Prostate gland (tissue), 2 donors: ENCODE measurements around the gene ANKRD35. TPM values are rescaled to one million over a fixed set of nuclear protein-coding genes. Genes with fewer than 3 reads are reported as not detected.

ENCODE experiments used
- DNase-seq: peaks from one replicate; pipeline ENCODE4 v3.0.0-alpha.2; 2019; ENCODE audit warnings: low spot score
- H3K27ac ChIP-seq, 2 donors: fragments of 200-600 bp; sonication (generic); 2 replicates each; pipeline ENCODE4 v1.5.1; 2017 to 2019
- H3K27me3 ChIP-seq: fragments of 200-600 bp; sonication (generic); replicated peaks from 2 replicates; pipeline ENCODE4 v1.5.1; 2019; ENCODE audit not compliant: insufficient read depth
- H3K36me3 ChIP-seq, 2 donors: fragments of 200-600 bp; sonication (generic); 1 replicate in 1 of 2; 2 replicates in 1 of 2; pipeline versions ENCODE4 v1.5.1 to v1.8.1; 2017 to 2019
- H3K4me1 ChIP-seq: fragments of 200-600 bp; sonication (generic); replicated peaks from 2 replicates; pipeline ENCODE4 v1.5.1; 2019
- H3K4me3 ChIP-seq, 2 donors: fragments of 200-600 bp; sonication (generic); 2 replicates each; pipeline ENCODE4 v1.5.1; 2017 to 2019
- H3K9me3 ChIP-seq: fragments of 200-600 bp; sonication (generic); 2 replicates; pipeline ENCODE4 v1.5.1; 2017
- CTCF ChIP-seq, 4 experiments: fragments of 200-600 bp in 2 of 4; fragments of 450-650 bp in 2 of 4; sonication (generic) in 2 of 4; IDR thresholded peaks; 1 replicate in 3 of 4; 2 replicates in 1 of 4; pipeline ENCODE4 v1.5.1; 2016 to 2019; ENCODE audit warnings: antibody characterized with exemption in 4 of 4, mild to moderate bottlenecking in 2 of 4, moderate library complexity in 2 of 4
- POLR2A ChIP-seq: fragments of 450-650 bp; IDR thresholded peaks from one replicate; pipeline ENCODE4 v1.6.1; 2016; ENCODE audit warnings: antibody characterized with exemption, mild to moderate bottlenecking
- POLR2AphosphoS5 ChIP-seq: sonication (generic); formaldehyde crosslinking; IDR thresholded peaks from one replicate; pipeline ENCODE4 v1.6.1; 2017; ENCODE audit warnings: antibody characterized with exemption
- WGBS: methylation state at CpG from one replicate; pipeline ENCODE4 v1.1.5; 2018; 5-methylcytosine and 5-hydroxymethylcytosine counted together
- intact Hi-C: fragments of 100-400 bp; cut with DNase I; formaldehyde crosslinking; loops from one replicate; pipeline ENCODE4 v1.14.2; 2022
- total RNA-seq, 2 donors: library from RNA; depleted of rRNA; stranded (reverse); fragments of >200 nt; gene quantifications; one replicate each; pipeline ENCODE4 v1.1.0, GENCODE V29; 2016

The ANKRD35 gene
- total RNA-seq, 2 donors from 2014 or later = 6.6 to 7.5 TPM

GRCh38 chr1:145887631-145888030 lies 2.0 kb upstream of the ANKRD35 start:
- Histone ChIP-seq H3K4me1 (peaks cover 11% of the 10 kb centered on the region), H3K9me3 (no peaks in the 10 kb centered on the region), H3K4me3 (no peak overlapping the region), H3K36me3 (no peaks in the 10 kb centered on the region), H3K27ac (no peak overlapping the region), H3K27me3 (no peaks in the 10 kb centered on the region)
- WGBS = 51% methylated on average over 5 of the region's 5 CpGs
- DNase-seq = no peak
- no peak for TF ChIP-seq POLR2A
- TF ChIP-seq POLR2AphosphoS5 = no peak
- TF ChIP-seq CTCF (IDR thresholded peaks at IDR 0.05) = no peak
- intact Hi-C loops = no loop called here

GRCh38 chr1:145886816-145887215 lies 1.1 kb upstream of the ANKRD35 start:
- H3K27ac ChIP-seq = no peak overlapping the region
- peaks cover 8% of the 10 kb centered on the region for H3K4me1 ChIP-seq

GRCh38 chr1:145886390-145886789 lies 724 bp upstream of the ANKRD35 start:
- TF ChIP-seq POLR2A (no peak), POLR2AphosphoS5 (no peak), CTCF (IDR thresholded peaks at IDR 0.05) (no peak)
- H3K4me3 ChIP-seq = peak overlapping the region; percentile 48 to 61
- intact Hi-C loops = no loop called here
- no peaks in the 10 kb centered on the region for H3K36me3 ChIP-seq
- H3K27me3 ChIP-seq = no peaks in the 10 kb centered on the region
- H3K4me1 ChIP-seq = peaks cover 4% of the 10 kb centered on the region
- 55% methylated on average over 11 of the region's 11 CpGs for WGBS
- DNase-seq = no peak
- no peaks in the 10 kb centered on the region for H3K9me3 ChIP-seq
- peak overlapping the region; percentile 38 to 46 for H3K27ac ChIP-seq

More at GRCh38 chr1:145886816-145887215, 1.1 kb upstream of the ANKRD35 start:
- Histone ChIP-seq H3K9me3 (no peaks in the 10 kb centered on the region), H3K4me3 (no peak overlapping the region), H3K36me3 (no peaks in the 10 kb centered on the region), H3K27me3 (no peaks in the 10 kb centered on the region)
- WGBS = 78% methylated on average over 8 of the region's 8 CpGs
- DNase-seq = no peak
- intact Hi-C loops = no loop called here
- no peak for TF ChIP-seq POLR2A
- TF ChIP-seq POLR2AphosphoS5 = no peak
- no peak for TF ChIP-seq CTCF (IDR thresholded peaks at IDR 0.05)

- TF ChIP-seq POLR2AphosphoS5 (no peak), POLR2A (no peak), CTCF (IDR thresholded peaks at IDR 0.05) (no peak)
- H3K9me3 ChIP-seq = no peaks in the 10 kb centered on the region
- no peak overlapping the region for H3K4me3 ChIP-seq
- no peaks in the 10 kb centered on the region for H3K4me1 ChIP-seq
- no peaks in the 10 kb centered on the region for H3K36me3 ChIP-seq
- 88% methylated on average over 1 of the region's 1 CpG for WGBS
- intact Hi-C loops = no loop called here
- H3K27ac ChIP-seq = no peak overlapping the region
- H3K27me3 ChIP-seq = no peaks in the 10 kb centered on the region
- DNase-seq = no peak
Measured at GRCh38 chr1:145884675-145885074, 991 bp downstream of the ANKRD35 start.

GRCh38 chr1:145879775-145880174 lies 5.9 kb downstream of the ANKRD35 start:
- H3K27ac ChIP-seq = no peak overlapping the region
- H3K27me3 ChIP-seq = no peaks in the 10 kb centered on the region
- no peak for DNase-seq
- H3K36me3 ChIP-seq = no peaks in the 10 kb centered on the region
- no peaks in the 10 kb centered on the region for H3K4me1 ChIP-seq
- WGBS = 27% methylated on average over 5 of the region's 5 CpGs
- H3K9me3 ChIP-seq = no peaks in the 10 kb centered on the region
- intact Hi-C loops = no loop called here
- TF ChIP-seq POLR2AphosphoS5 = no peak
- no peak for TF ChIP-seq CTCF (IDR thresholded peaks at IDR 0.05)
- TF ChIP-seq POLR2A = no peak
- H3K4me3 ChIP-seq = no peak overlapping the region
